Activated T-helper 17 cell treated with anti-CD3 and anti-CD28 coated beads, Interleukin-2, amount 50 U/mL, for 72 hours (primary cell): Measurements from ENCODE around the gene EHBP1. TPM values are rescaled to one million over a fixed set of nuclear protein-coding genes. Genes with fewer than 3 reads are reported as not detected.

Experiments used
- ATAC-seq: fragments of 150-1000 bp; cut with Tn5 transposase; replicated peaks from 2 replicates; pipeline ENCODE4 v1.10.0; 2021; ENCODE audit warnings: mild to moderate bottlenecking, moderate library complexity
- H3K27ac Mint-ChIP-seq: one replicate; pipeline ENCODE4 v1.8.0; 2022; ENCODE audit warnings: mixed read lengths
- H3K27me3 Mint-ChIP-seq: one replicate; pipeline ENCODE4 v1.8.0; 2022; ENCODE audit warnings: mixed read lengths
- H3K36me3 Mint-ChIP-seq: one replicate; pipeline ENCODE4 v1.8.0; 2022; ENCODE audit warnings: low read depth, mild to moderate bottlenecking, mixed read lengths
- H3K4me1 Mint-ChIP-seq: one replicate; pipeline ENCODE4 v1.8.0; 2022; ENCODE audit warnings: mixed read lengths
- H3K4me3 Mint-ChIP-seq: one replicate; pipeline ENCODE4 v1.8.0; 2022; ENCODE audit warnings: mild to moderate bottlenecking, mixed read lengths
- H3K9me3 Mint-ChIP-seq: one replicate; pipeline ENCODE4 v1.8.0; 2022; ENCODE audit warnings: mixed read lengths
- total RNA-seq, 2 donors: library from RNA; stranded (reverse); gene quantifications; one replicate each; pipeline ENCODE4 v1.2.3, GENCODE V29; 2022

Gene EHBP1
- total RNA-seq, 2 donors from 2014 or later, result 21.5 to 22.0 TPM

- Mint-ChIP-seq H3K4me1 (no peaks in the 10 kb centered on the region), H3K36me3 (peaks cover 26% of the 10 kb centered on the region), H3K27me3 (no peaks in the 10 kb centered on the region), H3K4me3 (no peak overlapping the region), H3K9me3 (peaks cover 6% of the 10 kb centered on the region), H3K27ac (no peak overlapping the region)
- ATAC-seq, result no peak
These were observed 117.0 kb downstream of the EHBP1 start for GRCh38 chr2:62822549-62822948.

GRCh38 chr2:62824388-62824787 lies 118.9 kb downstream of the EHBP1 start:
- H3K9me3 Mint-ChIP-seq, result peaks cover 6% of the 10 kb centered on the region
- H3K4me3 Mint-ChIP-seq, result no peak overlapping the region
- ATAC-seq, result no peak
- H3K36me3 Mint-ChIP-seq, result peaks cover 31% of the 10 kb centered on the region
- H3K4me1 Mint-ChIP-seq, result no peaks in the 10 kb centered on the region
- H3K27ac Mint-ChIP-seq, result no peak overlapping the region
- H3K27me3 Mint-ChIP-seq, result no peaks in the 10 kb centered on the region

DNA sequence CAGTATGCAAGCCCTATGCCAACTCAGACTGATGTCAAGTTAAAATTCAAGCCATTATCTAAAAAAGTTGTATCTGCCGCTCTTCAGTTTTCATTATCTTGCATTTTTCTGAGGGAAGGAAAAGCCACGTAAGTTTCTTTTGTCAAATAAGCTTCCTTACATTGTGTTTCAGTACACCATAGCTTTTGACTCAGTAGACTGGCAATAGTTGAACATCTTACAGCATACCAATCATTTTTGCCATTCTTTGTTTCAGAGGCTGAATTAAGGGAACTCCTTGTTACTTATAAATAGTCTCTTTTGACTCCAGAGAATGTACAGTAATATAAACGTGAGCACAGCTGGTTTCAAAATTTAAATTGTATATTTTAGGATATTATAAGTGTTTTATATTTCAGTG lies 120.6 kb downstream of the EHBP1 start:
- no peak for ATAC-seq
- peaks cover 6% of the 10 kb centered on the region for H3K9me3 Mint-ChIP-seq
- H3K4me1 Mint-ChIP-seq, result no peaks in the 10 kb centered on the region
- peaks cover 40% of the 10 kb centered on the region for H3K36me3 Mint-ChIP-seq
- no peak overlapping the region for H3K4me3 Mint-ChIP-seq
- H3K27ac Mint-ChIP-seq, result peak overlapping the region; percentile 9
- H3K27me3 Mint-ChIP-seq, result no peaks in the 10 kb centered on the region

DNA sequence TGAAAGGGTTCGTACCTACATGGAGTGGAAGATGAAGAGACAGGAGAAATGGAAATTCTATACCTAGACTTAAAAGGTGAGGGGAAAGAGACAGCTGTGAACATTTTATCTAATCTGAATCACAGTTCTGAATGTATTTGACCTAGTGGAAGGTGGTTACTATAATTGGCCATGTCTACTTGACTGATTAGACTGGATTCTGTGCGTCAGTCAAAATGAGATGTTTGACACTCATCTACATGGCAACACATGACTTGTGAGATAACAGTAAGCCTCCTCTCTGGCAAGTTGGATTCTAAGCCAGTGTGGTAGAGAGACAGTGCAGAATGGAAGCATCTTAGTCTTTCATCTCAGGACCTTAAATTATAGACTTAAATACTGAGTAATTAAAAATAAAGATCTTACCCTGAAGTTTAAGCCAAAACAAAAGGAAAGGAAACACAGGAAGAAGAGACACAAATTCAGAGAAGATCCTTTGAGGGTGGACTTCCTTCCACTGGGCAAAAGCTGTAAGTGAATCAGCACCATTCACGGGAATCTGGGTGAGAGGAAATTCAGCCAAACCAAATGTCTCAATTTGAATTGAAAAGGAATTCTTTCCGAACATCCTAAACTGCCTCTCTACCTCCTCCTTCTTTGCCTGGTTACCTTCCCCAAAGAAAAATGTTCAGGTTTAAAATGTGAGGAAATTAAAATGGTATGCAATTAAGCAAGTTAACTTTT lies 121.6 kb downstream of the EHBP1 start:
- H3K27ac Mint-ChIP-seq, result peak overlapping the region; percentile 9
- ATAC-seq, result no peak

DNA sequence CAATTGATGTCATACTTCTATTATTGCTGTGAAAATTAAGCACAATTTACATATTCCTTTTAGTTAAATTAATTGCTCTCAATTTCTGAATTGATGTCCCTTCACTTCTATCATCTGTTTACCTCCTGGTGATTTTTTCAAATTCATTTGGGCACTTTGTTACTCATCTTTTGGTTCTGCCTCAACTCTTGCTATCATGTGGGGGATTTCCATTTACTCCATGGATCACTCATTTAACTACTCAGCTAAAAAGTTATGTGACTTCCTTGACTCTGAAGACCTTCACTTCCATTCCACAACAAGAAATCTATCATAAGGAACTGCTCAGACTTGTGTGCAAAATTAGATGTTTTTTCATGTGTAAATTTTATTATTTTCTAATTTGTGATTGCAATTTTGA lies 126.2 kb downstream of the EHBP1 start:
- peaks cover 6% of the 10 kb centered on the region for H3K4me1 Mint-ChIP-seq
- H3K27me3 Mint-ChIP-seq, result no peaks in the 10 kb centered on the region
- peaks cover 50% of the 10 kb centered on the region for H3K36me3 Mint-ChIP-seq
- peak; percentile 94 for ATAC-seq
- H3K4me3 Mint-ChIP-seq, result no peak overlapping the region
- peak overlapping the region; percentile 42 for H3K27ac Mint-ChIP-seq
- peaks cover 3% of the 10 kb centered on the region for H3K9me3 Mint-ChIP-seq

More for the DNA sequence above, 121.6 kb downstream of the EHBP1 start:
- Mint-ChIP-seq H3K4me3 (no peak overlapping the region), H3K36me3 (peaks cover 50% of the 10 kb centered on the region), H3K27me3 (no peaks in the 10 kb centered on the region), H3K4me1 (peaks cover 6% of the 10 kb centered on the region), H3K9me3 (peaks cover 6% of the 10 kb centered on the region)

DNA sequence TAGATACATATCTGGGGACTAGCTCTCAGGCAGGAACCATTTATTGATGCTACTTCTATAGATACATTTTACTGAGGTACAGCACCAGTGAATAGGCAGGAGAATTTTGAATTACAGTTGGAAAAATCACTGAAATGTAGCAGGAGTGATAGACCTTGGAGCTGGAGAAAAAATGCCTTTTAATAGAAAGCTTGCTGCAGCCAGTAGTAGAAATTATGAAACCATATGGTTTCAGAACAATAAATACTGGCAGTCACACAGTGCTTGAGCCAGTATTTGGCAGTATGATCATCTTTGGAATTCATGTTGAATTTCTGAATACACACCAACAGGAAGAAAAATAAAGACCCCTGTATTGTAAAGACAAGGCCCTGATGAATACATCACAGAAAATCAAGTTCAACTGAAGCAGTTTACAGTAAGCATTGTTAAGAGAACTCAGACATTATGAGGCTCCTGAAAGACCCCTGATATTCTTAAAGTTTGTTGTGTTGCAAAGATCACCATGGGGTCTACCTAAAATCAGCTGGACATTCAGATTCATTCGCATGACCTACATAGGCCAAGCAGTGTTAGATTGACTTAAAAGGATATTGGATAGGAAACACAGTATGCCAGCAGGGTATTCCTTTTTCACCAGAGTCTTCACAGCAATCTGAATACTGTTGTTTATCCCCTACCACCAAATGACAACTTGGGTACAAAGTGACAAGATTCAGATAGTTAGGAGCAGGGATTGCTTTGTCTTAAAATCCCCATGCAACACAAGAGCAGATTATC lies 139.0 kb downstream of the EHBP1 start:
- no peaks in the 10 kb centered on the region for H3K27me3 Mint-ChIP-seq
- H3K4me3 Mint-ChIP-seq, result no peak overlapping the region
- H3K27ac Mint-ChIP-seq, result no peak overlapping the region
- no peaks in the 10 kb centered on the region for H3K36me3 Mint-ChIP-seq
- no peaks in the 10 kb centered on the region for H3K4me1 Mint-ChIP-seq
- no peak for ATAC-seq
- peaks cover 6% of the 10 kb centered on the region for H3K9me3 Mint-ChIP-seq

GRCh38 chr2:62845256-62845655 lies 139.7 kb downstream of the EHBP1 start:
- Mint-ChIP-seq H3K4me1 (no peaks in the 10 kb centered on the region), H3K36me3 (no peaks in the 10 kb centered on the region), H3K27me3 (no peaks in the 10 kb centered on the region), H3K9me3 (peaks cover 6% of the 10 kb centered on the region), H3K4me3 (no peak overlapping the region), H3K27ac (no peak overlapping the region)
- ATAC-seq, result no peak

DNA sequence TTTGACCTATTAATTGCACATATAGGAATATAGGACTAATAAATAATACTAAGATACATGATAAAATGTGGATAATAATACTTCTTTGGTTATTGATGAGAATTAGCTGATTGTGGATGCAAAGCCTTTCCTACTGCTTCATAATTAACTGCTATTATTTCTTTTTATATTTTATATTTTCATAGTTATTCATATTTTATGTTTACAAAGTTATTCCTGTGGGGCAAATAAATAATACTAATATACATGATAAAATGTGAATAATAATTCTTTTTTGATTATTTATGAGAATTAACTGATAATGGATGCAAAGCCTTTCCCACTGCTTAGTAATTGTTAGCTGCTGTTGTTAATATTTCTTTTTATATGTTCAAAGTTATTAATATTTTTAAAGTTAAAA lies 146.7 kb downstream of the EHBP1 start:
- H3K27ac Mint-ChIP-seq, result no peak overlapping the region
- H3K27me3 Mint-ChIP-seq, result no peaks in the 10 kb centered on the region
- no peaks in the 10 kb centered on the region for H3K4me1 Mint-ChIP-seq
- no peaks in the 10 kb centered on the region for H3K36me3 Mint-ChIP-seq
- H3K4me3 Mint-ChIP-seq, result no peak overlapping the region
- no peaks in the 10 kb centered on the region for H3K9me3 Mint-ChIP-seq
- no peak for ATAC-seq

GRCh38 chr2:62854600-62855514 lies 149.3 kb downstream of the EHBP1 start:
- Mint-ChIP-seq H3K27ac (no peak overlapping the region), H3K27me3 (no peaks in the 10 kb centered on the region), H3K9me3 (no peaks in the 10 kb centered on the region), H3K36me3 (no peaks in the 10 kb centered on the region), H3K4me1 (no peaks in the 10 kb centered on the region), H3K4me3 (no peak overlapping the region)
- no peak for ATAC-seq

DNA sequence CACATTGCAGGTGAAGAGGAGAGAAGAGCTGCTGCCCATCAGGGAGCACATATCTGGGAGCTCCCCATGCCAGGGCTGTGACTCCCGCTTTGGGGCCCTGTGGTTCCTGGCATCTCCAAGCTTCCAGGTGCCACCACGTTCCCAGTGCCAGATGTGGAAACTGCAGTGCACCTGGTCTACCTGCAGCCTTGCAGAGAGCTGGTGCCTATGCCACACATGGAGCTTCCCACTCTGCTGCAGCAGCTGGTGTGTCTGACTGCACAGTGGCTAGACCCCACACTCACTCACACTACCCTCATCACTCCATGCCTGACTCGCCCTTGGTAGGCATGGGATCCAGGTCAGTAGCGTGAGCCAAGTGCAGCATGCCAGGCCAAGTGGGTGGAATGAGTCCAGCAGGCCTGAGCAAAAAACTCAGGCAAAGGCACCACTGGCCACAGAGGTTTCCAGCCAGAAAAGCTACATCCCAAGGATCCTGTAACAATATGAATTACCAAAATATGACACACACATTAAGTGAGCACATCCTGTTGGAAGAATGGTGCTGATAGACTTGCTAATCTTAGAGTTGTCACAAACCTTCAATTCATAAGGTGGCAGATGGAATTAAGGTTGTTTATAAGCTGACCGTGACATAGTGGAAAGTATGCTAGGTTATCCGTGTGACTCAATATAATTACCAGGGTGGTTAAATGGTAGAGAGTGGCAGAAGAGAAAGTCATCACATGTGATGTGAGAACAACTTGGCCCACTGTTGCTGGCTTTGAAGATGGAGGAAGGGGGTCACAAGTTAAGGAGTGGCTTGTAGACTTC lies 150.9 kb downstream of the EHBP1 start:
- no peak for ATAC-seq
- Mint-ChIP-seq H3K27me3 (no peaks in the 10 kb centered on the region), H3K4me3 (no peak overlapping the region)

DNA sequence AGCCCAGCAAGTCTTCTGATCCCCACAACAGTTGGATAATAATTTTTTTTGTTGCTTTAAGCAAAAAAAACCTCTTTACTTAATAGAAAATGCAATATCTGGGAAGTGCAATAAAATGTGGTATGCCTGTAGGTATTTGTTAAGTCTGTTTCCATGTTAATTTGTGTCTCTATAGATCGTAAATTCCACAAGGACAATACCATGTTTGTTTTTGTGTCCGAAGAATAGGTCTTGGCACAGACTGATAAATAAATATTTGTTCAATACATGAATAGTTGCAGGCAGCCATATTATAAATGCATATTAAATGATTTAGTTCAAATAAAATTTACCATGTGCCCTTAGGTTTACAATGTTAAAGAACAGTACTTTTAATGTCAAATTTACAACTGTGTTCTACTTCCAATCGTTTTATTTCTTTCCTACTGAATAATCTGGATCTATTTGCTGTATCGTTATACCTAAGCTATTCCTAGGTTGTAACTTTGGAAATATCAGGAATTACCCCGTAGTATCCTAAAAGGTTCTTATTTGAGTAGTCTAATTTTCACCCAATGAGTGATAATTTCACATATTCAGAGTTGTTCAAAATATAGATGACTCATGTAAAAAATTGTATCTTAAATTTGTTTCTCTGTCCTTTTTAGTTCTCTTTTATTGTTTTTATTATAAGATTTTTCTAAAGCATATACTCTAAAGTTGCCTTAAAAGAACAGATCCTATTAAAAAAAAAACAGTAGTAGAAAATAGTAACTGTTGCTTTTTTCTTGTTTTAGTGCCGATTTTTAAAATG lies 151.8 kb downstream of the EHBP1 start:
- H3K4me1 Mint-ChIP-seq, result no peaks in the 10 kb centered on the region
- no peaks in the 10 kb centered on the region for H3K9me3 Mint-ChIP-seq
- H3K27ac Mint-ChIP-seq, result no peak overlapping the region
- H3K4me3 Mint-ChIP-seq, result no peak overlapping the region
- no peaks in the 10 kb centered on the region for H3K36me3 Mint-ChIP-seq
- H3K27me3 Mint-ChIP-seq, result no peaks in the 10 kb centered on the region
- ATAC-seq, result no peak

More for the DNA sequence above, 150.9 kb downstream of the EHBP1 start:
- H3K27ac Mint-ChIP-seq, result no peak overlapping the region
- no peaks in the 10 kb centered on the region for H3K4me1 Mint-ChIP-seq
- no peaks in the 10 kb centered on the region for H3K9me3 Mint-ChIP-seq
- no peaks in the 10 kb centered on the region for H3K36me3 Mint-ChIP-seq

- no peaks in the 10 kb centered on the region for H3K4me1 Mint-ChIP-seq
- no peaks in the 10 kb centered on the region for H3K9me3 Mint-ChIP-seq
- no peak overlapping the region for H3K27ac Mint-ChIP-seq
- no peaks in the 10 kb centered on the region for H3K27me3 Mint-ChIP-seq
- no peak for ATAC-seq
- H3K4me3 Mint-ChIP-seq, result no peak overlapping the region
- H3K36me3 Mint-ChIP-seq, result no peaks in the 10 kb centered on the region
These were observed 152.8 kb downstream of the EHBP1 start for GRCh38 chr2:62858231-62858832.

- Mint-ChIP-seq H3K4me1 (no peaks in the 10 kb centered on the region), H3K27ac (no peak overlapping the region), H3K36me3 (peaks cover 76% of the 10 kb centered on the region), H3K27me3 (no peaks in the 10 kb centered on the region), H3K4me3 (no peak overlapping the region), H3K9me3 (peaks cover 12% of the 10 kb centered on the region)
- ATAC-seq, result peak; percentile 95
These were observed 163.4 kb downstream of the EHBP1 start for GRCh38 chr2:62868947-62869346.
